Sigmoid colon (tissue), 7 donors: ENCODE measurements around the gene NR2C2. TPM values are rescaled to one million over a fixed set of nuclear protein-coding genes. Genes with fewer than 3 reads are reported as not detected.

Experiments used
- DNase-seq: peaks from one replicate; pipeline ENCODE4 v3.0.0-alpha.2; 2019
- H3K27ac ChIP-seq, 4 donors: fragments of 200-600 bp; sonication (generic); one replicate each; pipeline ENCODE4 v1.5.1; 2016 to 2019; ENCODE audit warnings: mild to moderate bottlenecking in 1 of 4
- H3K27me3 ChIP-seq, 3 donors: fragments of 200-600 bp; sonication (generic); one replicate each; pipeline ENCODE4 v1.5.1; 2019; ENCODE audit warnings: mild to moderate bottlenecking in 1 of 3
- H3K36me3 ChIP-seq, 4 donors: fragments of 200-600 bp; sonication (generic); one replicate each; pipeline ENCODE4 v1.5.1; 2016 to 2019
- H3K4me1 ChIP-seq, 4 donors: fragments of 200-600 bp; sonication (generic); one replicate each; pipeline ENCODE4 v1.5.1; 2017 to 2019
- H3K4me3 ChIP-seq, 4 donors: fragments of 200-600 bp; sonication (generic); one replicate each; pipeline ENCODE4 v1.5.1; 2017 to 2019; ENCODE audit warnings: mild to moderate bottlenecking in 2 of 4, moderate library complexity in 1 of 4
- H3K9me3 ChIP-seq, 4 donors: fragments of 200-600 bp in 3 of 4; sonication (generic) in 3 of 4; one replicate each; pipeline versions ENCODE4 v1.5.1 to v1.6.1; 2013 to 2019
- CTCF ChIP-seq, 4 experiments: fragments of 450-650 bp in 3 of 4; fragments of 200-600 bp in 1 of 4; IDR thresholded peaks; one replicate each; pipeline ENCODE4 v1.5.1; 2016 to 2019; ENCODE audit warnings: antibody characterized with exemption in 4 of 4, mild to moderate bottlenecking in 3 of 4, moderate library complexity in 2 of 4
- EP300 ChIP-seq, 4 donors: sonication (generic); formaldehyde crosslinking; IDR thresholded peaks; one replicate each; pipeline ENCODE4 v1.6.1; 2017; ENCODE audit warnings: antibody characterized with exemption in 4 of 4
- POLR2A ChIP-seq, 2 donors: fragments of 450-650 bp; IDR thresholded peaks; one replicate each; pipeline ENCODE4 v1.6.1; 2016; ENCODE audit warnings: antibody characterized with exemption in 2 of 2, mild to moderate bottlenecking in 2 of 2, moderate library complexity in 2 of 2
- POLR2AphosphoS5 ChIP-seq, 4 donors: sonication (generic); formaldehyde crosslinking; IDR thresholded peaks; one replicate each; pipeline ENCODE4 v1.6.1; 2017; ENCODE audit warnings: antibody characterized with exemption in 4 of 4
- WGBS, 2 donors: extraction: QIAGEN DNeasy Blood & Tissue Kit; methylation state at CpG; one replicate each; pipeline ENCODE4 v1.1.7; 2013; 5-methylcytosine and 5-hydroxymethylcytosine counted together
- intact Hi-C: fragments of 100-400 bp; cut with DNase I; formaldehyde crosslinking; loops from one replicate; pipeline ENCODE4 v1.15.1; 2023
- polyA plus RNA-seq, 3 donors: library from polyadenylated mRNA; stranded (reverse); fragments of 200-250 nt; gene quantifications; one replicate each; pipeline ENCODE4 v1.2.3, GENCODE V29; 2013
- total RNA-seq, 4 donors: library from RNA; depleted of rRNA; stranded (reverse); fragments of >200 nt; gene quantifications; one replicate each; pipeline ENCODE4 v1.1.0, GENCODE V29; 2016
- donor health status: healthy with polysubstance abuse.
- donor health status: Bipolar disorder and iron deficiency.
- donor health status: healthy.

The NR2C2 gene
- total and polyA plus RNA-seq, 7 donors: 3.6 to 68.4 (median 34.2) TPM

GRCh38 chr3:14949126-14949525 is 1.7 kb downstream of the NR2C2 start:
- TF ChIP-seq EP300 (IDR thresholded peaks at IDR 0.05): no peak
- no peak for TF ChIP-seq POLR2A (IDR thresholded peaks at IDR 0.05)
- no peak for TF ChIP-seq CTCF (IDR thresholded peaks at IDR 0.05)
- no peak for TF ChIP-seq POLR2AphosphoS5 (IDR thresholded peaks at IDR 0.05)
- Histone ChIP-seq H3K4me3 (peak overlapping the region; percentile 52 to 99 (median 88)), H3K36me3 (peaks cover 0 to 15% (median 10%) of the 10 kb centered on the region in 4 donors), H3K9me3 (no peaks in the 10 kb centered on the region), H3K27me3 (no peaks in the 10 kb centered on the region), H3K4me1 (peaks cover 0 to 44% (median 37%) of the 10 kb centered on the region in 4 donors), H3K27ac (peak overlapping the region; percentile 92 to 100 (median 96))
- DNase-seq: no peak
- intact Hi-C loops: loop anchor here (2.0 to 10.0 kb wide), 4 partner anchors 116 to 824 kb away; partner anchors contain the start of genes CCDC174, CHCHD4, LSM3 and MRPS25
- 50 to 55% methylated on average over 5 of the region's 5 CpGs for WGBS, 2 donors

GRCh38 chr3:14950274-14950673 is 2.9 kb downstream of the NR2C2 start:
- Histone ChIP-seq H3K27me3 (no peaks in the 10 kb centered on the region), H3K4me3 (no peak overlapping the region), H3K27ac (peak overlapping the region in 1 of 4 donors; percentile 97), H3K4me1 (peaks cover 0 to 37% (median 34%) of the 10 kb centered on the region in 4 donors), H3K36me3 (peaks cover 0 to 4% (median 2%) of the 10 kb centered on the region in 4 donors), H3K9me3 (no peaks in the 10 kb centered on the region)
- DNase-seq: no peak
- WGBS, 2 donors: 84 to 93% methylated on average over 2 of the region's 2 CpGs
- intact Hi-C loops: no loop called here
- no peak for TF ChIP-seq POLR2A (IDR thresholded peaks at IDR 0.05)
- TF ChIP-seq POLR2AphosphoS5 (IDR thresholded peaks at IDR 0.05): no peak
- TF ChIP-seq EP300 (IDR thresholded peaks at IDR 0.05): no peak
- no peak for TF ChIP-seq CTCF (IDR thresholded peaks at IDR 0.05)

GRCh38 chr3:14957153-14957552 is 9.8 kb downstream of the NR2C2 start:
- WGBS, 2 donors: 95 to 98% methylated on average over 1 of the region's 1 CpG
- intact Hi-C loops: no loop called here
- peaks cover 0 to 48% (median 21%) of the 10 kb centered on the region in 4 donors for H3K4me1 ChIP-seq

GRCh38 chr3:14957925-14958324 is 10.5 kb downstream of the NR2C2 start:
- Histone ChIP-seq H3K36me3 (peaks cover 0 to 3% (median 0%) of the 10 kb centered on the region in 4 donors), H3K4me1 (peaks cover 0 to 48% (median 21%) of the 10 kb centered on the region in 4 donors), H3K27ac (no peak overlapping the region), H3K9me3 (no peaks in the 10 kb centered on the region), H3K4me3 (no peak overlapping the region), H3K27me3 (no peaks in the 10 kb centered on the region)
- intact Hi-C loops: no loop called here
- DNase-seq: no peak
- WGBS, 2 donors: 29 to 52% methylated on average over 1 of the region's 1 CpG
- TF ChIP-seq CTCF (IDR thresholded peaks at IDR 0.05): no peak
- no peak for TF ChIP-seq POLR2AphosphoS5 (IDR thresholded peaks at IDR 0.05)
- TF ChIP-seq EP300 (IDR thresholded peaks at IDR 0.05): no peak
- no peak for TF ChIP-seq POLR2A (IDR thresholded peaks at IDR 0.05)

More at GRCh38 chr3:14957153-14957552, 9.8 kb downstream of the NR2C2 start:
- Histone ChIP-seq H3K36me3 (no peaks in the 10 kb centered on the region), H3K4me3 (no peak overlapping the region), H3K9me3 (no peaks in the 10 kb centered on the region), H3K27me3 (no peaks in the 10 kb centered on the region), H3K27ac (no peak overlapping the region)
- TF ChIP-seq POLR2A (IDR thresholded peaks at IDR 0.05) (no peak), POLR2AphosphoS5 (IDR thresholded peaks at IDR 0.05) (no peak), CTCF (IDR thresholded peaks at IDR 0.05) (no peak), EP300 (IDR thresholded peaks at IDR 0.05) (no peak)
- no peak for DNase-seq
